Right atrium auricular region (tissue), 2 donors: ENCODE data around the gene NRDC. TPM values are rescaled to one million over a fixed set of nuclear protein-coding genes. Genes with fewer than 3 reads are reported as not detected.

Source experiments
- DNase-seq: peaks from one replicate; pipeline ENCODE4 v3.0.0-alpha.2; 2019; ENCODE audit warnings: low spot score
- H3K27ac ChIP-seq, 2 donors: fragments of 200-600 bp; sonication (generic); 1 replicate in 1 of 2; 2 replicates in 1 of 2; pipeline ENCODE4 v1.5.1; 2016 to 2019
- H3K27me3 ChIP-seq, 2 donors: fragments of 200-600 bp; sonication (generic); one replicate each; pipeline versions ENCODE4 v1.5.1 to v1.6.0; 2017 to 2019
- H3K36me3 ChIP-seq: fragments of 200-600 bp; sonication (generic); one replicate; pipeline ENCODE4 v1.5.1; 2016
- H3K4me1 ChIP-seq, 2 donors: fragments of 200-600 bp; sonication (generic); one replicate each; pipeline versions ENCODE4 v1.5.1 to v1.6.0; 2017 to 2019
- H3K4me3 ChIP-seq, 2 donors: fragments of 200-600 bp; sonication (generic); 1 replicate in 1 of 2; 2 replicates in 1 of 2; pipeline ENCODE4 v1.5.1; 2017 to 2019; ENCODE audit warnings: mild to moderate bottlenecking in 1 of 2, moderate library complexity in 1 of 2
- H3K9me3 ChIP-seq, 2 donors: fragments of 200-600 bp; sonication (generic); one replicate each; pipeline ENCODE4 v1.5.1; 2019
- CTCF ChIP-seq, 2 donors: fragments of 200-600 bp; sonication (generic); IDR thresholded peaks; one replicate each; pipeline ENCODE4 v1.5.1; 2019; ENCODE audit warnings: antibody characterized with exemption in 2 of 2
- microRNA counts, 2 donors: library from miRNA; unstranded; fragments of <30 nt; microRNA quantifications; one replicate each; lab custom pipeline; 2016 to 2017
- microRNA-seq, 2 donors: library from miRNA; unstranded; fragments of <30 nt; microRNA quantifications; one replicate each; pipeline ENCODE4, GENCODE V29; 2016 to 2017; ENCODE audit warnings: borderline number of aligned reads in 2 of 2, borderline replicate concordance in 1 of 2
- total RNA-seq, 2 donors: library from RNA; depleted of rRNA; stranded (reverse); fragments of >200 nt; gene quantifications; one replicate each; pipeline ENCODE4 v1.1.0, GENCODE V29; 2016

Gene NRDC
- total RNA-seq, 2 donors from 2014 or later, result 67.5 to 74.6 TPM

- H3K27me3 ChIP-seq, result no peaks in the 10 kb centered on the region
- TF ChIP-seq CTCF (IDR thresholded peaks at IDR 0.05), result no peak
- peaks cover 0 to 37% of the 10 kb centered on the region in 2 donors for H3K4me1 ChIP-seq
- no peak for DNase-seq
- H3K36me3 ChIP-seq, result no peaks in the 10 kb centered on the region
- no peak overlapping the region for H3K27ac ChIP-seq
- no peaks in the 10 kb centered on the region for H3K9me3 ChIP-seq
- H3K4me3 ChIP-seq, result no peak overlapping the region
Measured at GRCh38 chr1:51740652-51741051, 137.9 kb downstream of the NRDC start.

MicroRNAs within 50 kb of the gene (microRNA counts, 767-probe panel; counts per million panel counts)
- 0 to 1,558 counts per million in 2 donors for microRNA hsa-miR-761 (lab: Ali Mortazavi, UCI)

Small RNA genes lying within 50 kb of the gene (microRNA-seq; reads per million reads assigned to microRNA genes)
- 0 reads per million in 2 donors for gene MIR761

Other genes starting within 250 kb of the NRDC start
- gene RAB3B, start 112.0 kb upstream of the NRDC start, total RNA-seq, result under 1 TPM in 1 of 2 donors, not detected in 1; 0.04 TPM
- gene KTI12, start 155.1 kb upstream of the NRDC start, total RNA-seq, result 1 to 10 TPM; 3.3 to 4.7 TPM
- 10 to 100 TPM; 30.2 to 39.5 TPM for gene TXNDC12, start 176.5 kb upstream of the NRDC start, total RNA-seq
- gene BTF3L4, start 177.6 kb upstream of the NRDC start, total RNA-seq, result 10 to 100 TPM; 37.9 to 38.9 TPM